ENCODE measurements around the gene PCDH9. TPM values are rescaled to one million over a fixed set of nuclear protein-coding genes. Genes with fewer than 3 reads are reported as not detected.

PCDH9 gene
- total and polyA plus RNA-seq, 2 of the 13 experiments (the other 11 are each of a cell fraction or from before 2014, with no cell fraction given) = 0.09 TPM; not detected in 1

DNA sequence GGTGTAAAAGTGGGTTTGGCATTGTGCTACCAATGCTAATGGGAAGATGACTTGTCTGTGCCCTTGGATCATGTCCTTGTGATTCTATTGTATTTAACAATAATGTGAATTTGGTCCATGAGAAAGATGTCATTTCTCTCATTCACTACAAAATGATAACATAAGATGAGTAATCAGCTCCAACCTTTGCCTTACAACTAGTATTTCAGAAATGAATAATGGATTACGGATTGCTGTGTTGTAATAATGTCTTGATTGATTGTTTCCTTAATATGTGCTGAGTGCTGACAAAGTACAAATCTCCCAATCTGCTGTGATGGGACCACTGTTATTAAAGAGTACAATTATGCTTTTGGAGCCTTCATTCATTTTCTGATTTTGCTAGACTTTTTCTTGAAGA is 375.0 kb downstream of the PCDH9 start (continued):
- no peak for TF ChIP-seq NONO (IDR thresholded peaks at IDR 0.05)
- TF ChIP-seq NONO (CRISPR knock-in tag; conservative IDR thresholded peaks at IDR 0.05) = no peak

DNA sequence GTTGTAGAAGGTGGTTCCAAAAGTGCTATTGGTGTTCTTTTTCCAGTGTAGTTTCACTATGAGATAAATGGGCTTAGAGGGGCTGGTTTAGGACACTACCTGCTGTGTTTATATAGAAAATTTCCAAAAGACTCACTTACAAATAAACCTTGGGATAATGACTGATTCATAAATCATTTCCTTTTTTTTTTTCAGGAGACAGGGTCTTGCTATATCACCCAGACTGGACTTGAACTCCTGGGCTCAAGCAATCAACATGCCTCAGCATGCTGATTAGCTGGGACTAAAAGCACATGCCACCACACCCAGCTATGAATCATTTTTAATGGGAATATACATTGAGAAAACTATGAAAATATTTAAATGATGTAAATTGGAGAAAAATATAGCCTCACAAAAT is 376.6 kb downstream of the PCDH9 start:
- no TSS peak for BruUV-seq (replicated peaks)
- POLR2A ChIA-PET = no interaction called here
- H3K4me1 ChIP-seq (ENCODE audit: insufficient read depth, low read length) = no peaks in the 10 kb centered on the region
- ATAC-seq (no peak), DNase-seq (ENCODE audit: low spot score) (no peak), FAIRE-seq (no peak)
- H3K36me3 ChIP-seq (replicated peaks in 1 of 2; ENCODE audit: control insufficient read depth in 1 of 2, insufficient read depth in 2 of 2, low read length in 2 of 2) = no peaks in the 10 kb centered on the region
- intact Hi-C loops (cut with micrococcal nuclease; ENCODE audit: unreplicated experiment) = no loop called here
- no peaks in the 10 kb centered on the region for H3K9me3 ChIP-seq (ENCODE audit: low read length)
- CTCF ChIA-PET (ENCODE audit: low intra/inter-chr PET ratio, low total read pairs) = no interaction called here
- H2AFZ ChIP-seq (ENCODE audit: low read length) = no peak overlapping the region
- H3K27ac ChIP-seq (ENCODE audit: extremely low read length, insufficient read depth, low read length) = no peak overlapping the region
- in situ Hi-C loops (cut with HindIII; ENCODE audit: extremely low pct_ligation_motif_present, low pct_unique_long_range_greater_than_20kb) = no loop called here
- H4K20me1 ChIP-seq (ENCODE audit: insufficient read depth, low read length) = no peaks in the 10 kb centered on the region
- H3K27me3 ChIP-seq (ENCODE audit: control insufficient read depth in 1 of 2, insufficient read depth in 2 of 2, low read length in 2 of 2) = no peaks in the 10 kb centered on the region
- no peak overlapping the region for H3K4me2 ChIP-seq (ENCODE audit: low read depth, low read length)
- H3K79me2 ChIP-seq (ENCODE audit: insufficient read depth, low read length) = no peaks in the 10 kb centered on the region
- H3K4me3 ChIP-seq (replicated peaks in 1 of 3; ENCODE audit: insufficient read depth in 1 of 3, low read depth in 2 of 3, low read length in 3 of 3) = no peak overlapping the region
- H3K9ac ChIP-seq (ENCODE audit: insufficient read depth, low read depth, low read length) = no peak overlapping the region
- TF ChIP-seq RBAK (CRISPR knock-in tag; IDR thresholded peaks at IDR 0.05) (no peak), GABPB1 (CRISPR knock-in tag; IDR thresholded peaks at IDR 0.05) (no peak), SIN3A (IDR thresholded peaks at IDR 0.05; ENCODE audit: borderline replicate concordance, low read depth, low read length) (no peak), ZNF138 (CRISPR knock-in tag; IDR thresholded peaks at IDR 0.05; ENCODE audit: low read depth) (no peak), HIVEP1 (CRISPR knock-in tag; IDR thresholded peaks at IDR 0.05) (no peak)
- TF ChIP-seq, protein P1, sequence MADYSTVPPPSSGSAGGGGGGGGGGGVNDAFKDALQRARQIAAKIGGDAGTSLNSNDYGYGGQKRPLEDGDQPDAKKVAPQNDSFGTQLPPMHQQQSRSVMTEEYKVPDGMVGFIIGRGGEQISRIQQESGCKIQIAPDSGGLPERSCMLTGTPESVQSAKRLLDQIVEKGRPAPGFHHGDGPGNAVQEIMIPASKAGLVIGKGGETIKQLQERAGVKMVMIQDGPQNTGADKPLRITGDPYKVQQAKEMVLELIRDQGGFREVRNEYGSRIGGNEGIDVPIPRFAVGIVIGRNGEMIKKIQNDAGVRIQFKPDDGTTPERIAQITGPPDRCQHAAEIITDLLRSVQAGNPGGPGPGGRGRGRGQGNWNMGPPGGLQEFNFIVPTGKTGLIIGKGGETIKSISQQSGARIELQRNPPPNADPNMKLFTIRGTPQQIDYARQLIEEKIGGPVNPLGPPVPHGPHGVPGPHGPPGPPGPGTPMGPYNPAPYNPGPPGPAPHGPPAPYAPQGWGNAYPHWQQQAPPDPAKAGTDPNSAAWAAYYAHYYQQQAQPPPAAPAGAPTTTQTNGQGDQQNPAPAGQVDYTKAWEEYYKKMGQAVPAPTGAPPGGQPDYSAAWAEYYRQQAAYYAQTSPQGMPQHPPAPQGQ (CRISPR knock-in tag; IDR thresholded peaks at IDR 0.05; ENCODE audit: borderline replicate concordance) = no peak
